T-helper 2 cell (primary cell): ENCODE results near the gene ZNF341.
"Not testable (repeated sequence)": the region's sequence is repeated elsewhere in the genome, so short reads cannot be mapped to it uniquely, and the experiment has no call there.

ENCODE experiments used
- DNase-seq, 5 experiments: peaks; one replicate each; pipeline versions ENCODE4 v3.0.0 to v3.0.0-alpha.2; 2012 to 2022

Gene ZNF341

DNA sequence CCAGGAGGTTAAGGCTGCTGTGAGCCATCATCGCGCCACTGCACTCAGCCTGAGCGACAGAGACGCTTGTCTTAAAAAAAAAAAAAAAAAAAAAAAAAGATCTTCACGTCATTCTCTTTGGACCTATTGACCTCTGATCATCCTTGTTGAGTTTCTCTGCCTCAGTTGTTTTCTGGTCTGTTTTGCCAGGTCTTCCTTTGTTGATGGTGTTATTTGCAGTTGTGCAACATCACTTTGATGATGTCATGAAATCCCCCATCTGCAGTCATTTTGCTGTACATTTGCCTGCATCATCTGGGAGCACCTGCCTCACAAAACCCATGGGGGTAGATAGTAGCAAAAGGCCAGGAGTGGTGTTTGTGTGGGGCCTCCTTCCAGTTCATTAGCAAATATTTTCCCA lies 40.1 kb downstream of the ZNF341 start:
- no peak for DNase-seq

DNA sequence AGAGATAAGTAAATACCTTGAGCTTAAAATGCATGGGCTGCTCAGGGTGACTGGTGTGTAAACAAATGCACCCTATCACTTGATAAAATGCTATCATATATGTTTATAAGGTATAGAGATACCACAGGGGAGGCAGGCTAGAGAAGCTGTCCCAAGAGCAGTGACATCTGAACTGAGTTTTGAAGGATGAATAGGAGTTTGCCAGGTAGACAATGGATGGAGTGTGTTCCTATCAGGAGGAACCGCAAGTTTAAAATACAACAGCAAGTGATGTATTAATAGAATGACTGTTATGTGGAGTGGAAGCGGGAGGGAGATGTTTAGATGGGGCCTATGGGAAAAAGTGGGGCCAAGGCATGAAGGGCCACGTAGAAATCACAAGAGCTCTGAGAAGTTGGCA lies 40.6 kb downstream of the ZNF341 start:
- DNase-seq: no peak

DNA sequence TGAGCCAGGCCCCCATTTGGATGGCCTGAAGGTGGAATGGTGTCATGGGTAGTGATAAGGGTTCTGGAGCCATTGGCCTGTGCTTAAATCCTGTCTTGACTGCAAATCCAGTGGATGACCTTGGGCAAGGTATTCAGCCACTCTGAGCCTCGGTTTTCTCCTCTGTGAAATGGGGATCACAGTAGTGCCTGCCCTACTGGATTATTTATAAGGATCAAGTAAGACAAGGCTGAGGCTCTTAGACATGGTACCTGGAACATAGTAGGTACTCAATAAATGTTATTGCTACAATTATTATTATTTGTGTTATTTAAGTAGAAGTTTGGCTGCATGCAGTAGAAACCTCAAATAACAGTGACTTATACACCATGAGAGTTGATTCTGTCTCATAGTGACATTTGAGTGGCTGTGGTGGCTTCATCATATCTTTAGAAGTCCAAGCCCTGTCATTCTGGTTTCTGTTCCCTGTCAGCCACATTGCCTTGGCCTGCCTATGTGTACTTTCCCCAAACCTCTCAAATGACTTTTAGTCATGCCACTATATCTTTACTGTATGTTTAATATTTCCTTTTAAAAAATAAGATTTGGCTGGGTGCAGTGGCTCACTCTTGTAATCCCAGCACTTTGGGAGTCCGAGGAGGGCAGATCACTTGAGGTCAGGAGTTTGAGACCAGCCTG lies 41.8 kb downstream of the ZNF341 start:
- peak in 1 of 5 experiments; percentile 41 for DNase-seq

DNA sequence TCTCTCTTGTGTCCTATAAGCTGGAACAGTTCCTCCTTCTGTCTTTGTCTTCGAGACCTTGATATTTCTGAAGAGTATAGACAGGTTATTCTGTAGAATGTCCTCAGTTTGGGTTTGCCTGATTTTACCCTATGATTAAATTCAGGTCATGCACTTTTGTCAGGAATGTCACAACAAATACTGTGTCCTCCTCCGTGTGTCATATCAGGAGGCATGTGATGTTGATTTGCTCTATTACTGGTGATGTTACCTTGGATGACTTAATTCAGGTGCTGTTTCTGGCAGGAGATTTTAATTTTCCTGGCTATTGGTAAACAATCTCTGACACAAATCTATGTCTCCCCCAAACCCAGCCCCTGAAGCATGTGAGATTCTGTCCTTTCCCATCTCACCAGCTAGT lies 46.0 kb downstream of the ZNF341 start:
- DNase-seq: no peak

DNA sequence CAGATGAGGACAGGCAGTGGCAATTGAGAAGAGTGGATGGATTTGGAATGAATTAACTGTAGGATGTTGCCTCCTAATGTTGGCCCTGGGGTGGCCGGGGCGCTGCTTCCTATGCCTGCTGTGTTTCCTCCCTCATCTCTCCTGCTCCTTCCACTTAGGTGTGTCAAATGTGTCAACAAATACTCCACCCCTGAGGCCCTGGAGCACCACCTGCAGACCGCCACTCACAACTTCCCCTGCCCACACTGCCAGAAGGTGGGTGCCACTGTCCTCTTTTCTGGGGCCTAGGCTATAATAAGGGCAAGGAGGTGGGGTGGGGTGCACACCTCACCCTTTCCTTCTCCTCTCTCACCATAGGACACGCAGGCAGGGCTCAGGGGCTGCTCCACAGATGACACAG lies 49.3 kb downstream of the ZNF341 start:
- DNase-seq: no peak

DNA sequence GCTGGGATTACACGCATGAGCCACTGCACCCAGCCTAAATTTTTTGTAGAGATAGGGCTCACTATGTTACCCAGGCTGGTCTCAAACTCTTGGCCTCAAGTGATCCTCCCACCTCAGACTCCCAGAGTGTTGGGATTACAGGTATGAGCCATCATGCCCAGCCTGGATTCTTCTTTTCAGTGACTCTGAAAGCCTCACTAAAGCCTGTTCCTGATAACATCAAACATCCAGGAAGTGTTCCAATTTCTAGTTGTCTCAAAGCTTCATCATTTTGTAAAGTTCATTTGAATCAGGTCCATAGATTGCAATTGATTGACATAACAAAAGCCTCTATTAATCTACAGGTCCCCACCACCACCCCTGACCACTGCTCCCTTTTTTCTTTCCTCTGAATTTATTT lies 50.1 kb downstream of the ZNF341 start:
- no peak for DNase-seq

DNA sequence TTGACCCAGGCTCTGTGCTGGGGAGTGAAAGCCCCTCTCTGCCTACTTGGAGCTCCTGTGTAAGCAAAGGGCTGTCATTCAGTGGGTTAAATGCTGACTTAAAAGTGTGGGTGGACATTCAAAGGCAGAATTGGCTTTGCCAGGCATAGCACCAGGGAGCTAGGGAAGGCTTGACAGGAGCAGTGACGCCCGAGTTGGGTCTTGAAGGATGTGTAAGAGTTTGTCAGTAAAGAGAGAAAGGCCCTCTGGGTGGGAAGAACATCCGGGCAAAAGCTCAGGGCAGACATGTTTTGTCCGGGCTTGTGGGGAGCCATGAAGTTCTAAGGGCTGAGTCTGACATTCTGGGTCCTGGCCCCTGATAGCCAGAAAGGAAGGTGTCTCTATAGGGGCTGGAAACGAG lies 51.5 kb downstream of the ZNF341 start:
- no peak for DNase-seq

DNA sequence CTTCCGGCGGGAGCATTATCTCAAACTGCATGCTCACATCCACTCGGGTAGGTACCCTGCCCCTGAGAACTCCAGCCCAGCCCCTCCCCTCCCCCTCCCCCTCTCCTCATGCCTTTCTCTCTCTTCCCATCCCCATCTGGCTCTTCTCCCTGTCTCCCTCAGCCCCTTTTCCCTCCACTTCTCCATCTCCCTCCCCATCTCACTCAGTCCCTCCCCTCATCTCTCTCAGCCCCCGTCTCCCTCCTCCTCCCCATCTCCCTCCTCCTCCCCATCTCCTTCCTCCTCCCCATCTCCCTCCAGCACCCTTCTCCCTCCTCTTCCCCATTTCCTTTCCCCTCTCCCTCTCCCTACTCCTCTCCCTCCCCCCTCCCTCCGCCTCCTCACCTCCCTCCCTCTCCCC lies 52.0 kb downstream of the ZNF341 start:
- no peak for DNase-seq

DNA sequence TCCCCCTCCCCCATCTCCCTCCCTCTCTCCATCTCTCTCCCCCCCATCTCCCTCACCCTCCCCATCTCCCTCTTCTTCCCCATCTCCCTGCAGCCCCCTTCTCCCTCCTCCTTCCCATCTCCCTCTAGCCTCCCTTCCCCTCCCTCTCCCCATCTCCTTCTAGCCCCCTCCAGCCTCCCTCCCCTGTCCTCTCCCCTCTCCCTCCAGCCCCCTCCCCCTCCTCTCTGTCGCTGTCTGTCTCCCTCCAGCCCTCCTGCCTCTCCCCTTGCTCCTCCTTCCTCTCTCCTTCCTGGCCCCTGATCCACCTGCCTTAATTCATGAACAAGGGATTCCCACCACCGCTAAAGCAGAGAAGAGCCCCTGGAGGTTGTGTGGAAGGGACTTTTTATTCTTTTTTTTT lies 52.4 kb downstream of the ZNF341 start:
- no peak for DNase-seq

DNA sequence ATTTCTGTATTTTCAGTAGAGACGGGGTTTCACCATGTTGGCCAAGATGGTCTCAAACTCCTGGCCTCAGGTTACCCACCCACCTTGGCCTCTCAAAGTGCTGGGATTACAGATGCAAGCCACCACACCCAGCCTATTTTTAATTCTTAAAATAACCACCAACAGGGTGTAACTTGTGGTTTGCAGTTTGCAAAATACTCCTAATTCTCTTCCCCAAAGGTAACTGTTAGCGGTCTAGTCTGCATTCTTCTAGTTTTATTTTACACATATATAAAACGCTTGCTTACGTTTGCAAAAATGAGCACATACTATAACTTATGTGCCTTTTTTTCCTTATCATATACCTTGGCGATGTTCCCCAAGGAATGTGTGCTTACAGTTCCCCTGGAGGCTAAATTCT lies 53.7 kb downstream of the ZNF341 start:
- no peak for DNase-seq

DNA sequence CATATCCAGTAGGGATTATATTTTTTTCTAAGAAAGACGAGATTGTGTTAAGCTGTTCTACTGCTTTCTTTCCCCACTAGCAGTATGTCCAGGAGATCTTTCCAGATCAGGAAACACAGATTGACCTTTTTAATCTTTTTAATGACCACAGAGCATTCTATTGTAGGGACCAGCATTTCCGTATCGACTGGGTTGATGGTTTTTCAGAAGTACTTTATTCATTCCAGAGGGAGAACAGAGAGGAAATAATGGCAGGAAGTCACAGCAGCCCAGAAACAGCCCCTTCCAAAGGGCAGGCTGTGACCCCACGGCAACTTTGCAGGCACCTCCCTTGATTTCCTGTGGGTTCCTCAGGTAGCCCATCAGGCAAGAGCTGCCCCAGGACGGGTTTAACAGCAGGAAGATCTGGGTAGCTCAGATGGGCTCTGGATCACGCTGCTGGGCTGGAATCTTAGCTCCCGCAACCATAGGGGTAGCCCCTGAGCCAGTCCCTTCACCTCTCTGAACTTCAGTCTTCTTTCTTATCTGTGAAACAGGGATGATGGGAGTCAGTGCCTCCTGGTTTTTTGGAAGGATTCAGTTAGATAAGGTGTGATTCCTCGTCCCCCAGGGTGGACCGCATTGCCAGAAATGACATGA lies 55.6 kb downstream of the ZNF341 start:
- DNase-seq: no peak

DNA sequence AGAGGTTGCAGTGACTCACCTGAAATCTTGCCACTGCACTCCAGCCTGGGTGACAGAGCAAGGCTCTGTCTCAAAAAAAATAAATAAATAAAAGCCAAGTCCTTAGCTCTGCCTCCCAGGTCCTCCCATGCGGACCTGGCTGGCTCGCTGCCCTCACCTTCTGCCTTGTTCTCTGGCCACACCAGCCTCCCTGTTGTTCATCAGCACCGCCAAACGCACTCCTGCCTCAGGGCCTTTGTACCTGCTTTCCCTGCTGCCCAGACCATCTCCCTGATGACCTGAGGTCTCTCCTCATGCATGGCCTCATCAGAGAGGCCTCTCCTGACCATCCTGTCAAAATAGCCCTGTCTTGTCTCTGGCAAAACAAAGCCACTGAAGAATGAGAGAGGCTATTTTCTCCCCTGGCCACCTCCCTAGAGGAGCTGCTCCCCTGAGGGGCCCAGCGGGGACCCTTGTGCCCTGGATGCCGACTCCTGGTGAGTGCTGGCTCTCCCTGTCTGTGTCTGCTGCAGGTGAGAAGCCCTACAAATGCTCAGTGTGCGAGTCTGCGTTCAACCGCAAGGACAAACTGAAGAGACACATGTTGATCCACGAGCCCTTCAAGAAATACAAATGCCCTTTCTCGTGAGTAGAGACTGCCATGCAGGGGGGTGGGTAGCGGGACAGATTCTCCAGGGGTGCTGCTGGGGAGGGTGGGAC lies 56.7 kb downstream of the ZNF341 start:
- no peak for DNase-seq

DNA sequence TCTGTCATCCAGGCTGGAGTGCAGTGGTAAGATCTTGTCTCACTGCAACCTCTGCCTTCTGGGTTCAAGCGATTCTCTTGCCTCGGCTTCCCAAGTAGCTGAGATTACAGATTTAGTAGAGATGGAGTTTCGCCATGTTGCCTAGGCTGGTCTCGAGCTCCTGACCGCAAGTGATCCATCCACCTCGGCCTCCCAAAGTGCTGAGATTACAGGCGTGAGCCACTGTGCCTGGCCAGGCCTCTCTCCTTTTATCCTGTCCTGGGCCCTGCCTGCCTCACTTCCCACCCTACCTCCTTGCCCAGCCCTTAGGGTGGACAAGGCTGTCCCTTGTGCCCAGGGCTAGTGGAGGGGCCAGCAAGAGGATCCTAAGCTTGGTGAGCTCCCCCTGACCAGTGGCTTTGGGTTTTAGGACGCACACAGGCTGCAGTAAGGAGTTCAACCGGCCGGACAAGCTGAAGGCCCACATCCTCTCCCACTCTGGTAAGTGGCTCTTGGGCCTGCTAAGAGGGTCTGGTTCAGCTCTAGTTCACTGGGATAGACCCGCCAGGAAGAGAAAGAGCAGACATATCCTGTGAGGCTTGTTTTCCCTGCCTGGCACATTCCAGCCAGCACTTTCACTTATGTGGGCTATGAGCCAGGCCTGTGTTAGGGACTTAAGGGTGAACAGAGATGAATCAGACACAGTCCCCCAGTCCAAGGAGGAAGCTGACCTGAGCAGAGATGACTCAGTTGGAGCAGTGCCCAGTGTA lies 57.5 kb downstream of the ZNF341 start:
- DNase-seq: no peak

DNA sequence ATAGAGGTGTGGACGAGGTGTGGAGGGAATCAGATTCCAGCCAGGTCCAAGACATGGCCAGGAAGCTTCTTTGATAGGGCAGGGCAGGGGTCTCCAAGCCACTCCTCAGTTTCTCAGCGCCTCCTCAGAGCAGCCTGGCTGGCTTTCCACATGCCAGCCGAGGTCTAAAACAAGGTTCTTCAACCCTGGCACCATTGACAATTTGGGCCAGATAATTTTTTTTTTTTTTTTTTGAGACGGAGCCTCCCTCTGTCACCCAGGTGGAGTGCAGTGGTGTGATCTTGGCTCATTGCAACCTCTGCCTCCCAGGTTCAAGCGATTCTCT lies 58.0 kb downstream of the ZNF341 start:
- no peak for DNase-seq

DNA sequence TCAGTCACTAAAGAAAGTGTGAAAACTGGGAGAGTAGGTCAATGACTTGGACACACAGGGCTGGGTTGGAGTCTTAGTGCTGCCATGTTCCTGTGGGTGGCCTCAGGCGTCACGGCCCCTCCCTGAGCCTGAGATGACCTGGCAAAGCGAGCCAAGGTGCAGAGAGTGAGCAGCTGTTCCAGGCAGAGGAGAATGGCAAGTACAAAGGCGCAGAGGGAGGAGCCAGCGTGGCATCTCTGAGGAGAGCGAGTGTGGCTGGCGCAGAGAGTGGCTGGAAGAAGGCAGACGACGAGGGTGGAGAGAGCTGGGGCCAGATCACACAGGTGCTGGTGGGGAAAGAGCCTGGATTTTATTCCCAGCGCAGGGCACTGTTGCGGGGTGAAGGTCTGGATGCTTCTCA lies 58.8 kb downstream of the ZNF341 start:
- DNase-seq: no peak

DNA sequence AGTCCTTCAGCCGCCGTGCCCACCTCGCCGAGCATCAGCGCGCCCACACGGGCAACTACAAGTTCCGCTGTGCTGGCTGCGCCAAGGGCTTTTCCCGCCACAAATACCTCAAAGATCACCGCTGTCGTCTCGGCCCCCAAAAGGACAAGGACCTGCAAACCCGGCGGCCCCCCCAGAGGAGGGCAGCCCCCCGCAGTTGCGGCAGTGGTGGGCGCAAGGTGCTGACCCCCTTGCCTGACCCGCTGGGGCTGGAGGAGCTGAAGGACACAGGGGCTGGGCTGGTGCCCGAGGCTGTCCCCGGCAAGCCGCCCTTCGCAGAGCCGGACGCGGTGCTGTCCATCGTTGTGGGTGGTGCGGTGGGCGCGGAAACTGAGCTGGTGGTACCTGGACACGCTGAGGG lies 59.2 kb downstream of the ZNF341 start:
- no peak for DNase-seq

DNA sequence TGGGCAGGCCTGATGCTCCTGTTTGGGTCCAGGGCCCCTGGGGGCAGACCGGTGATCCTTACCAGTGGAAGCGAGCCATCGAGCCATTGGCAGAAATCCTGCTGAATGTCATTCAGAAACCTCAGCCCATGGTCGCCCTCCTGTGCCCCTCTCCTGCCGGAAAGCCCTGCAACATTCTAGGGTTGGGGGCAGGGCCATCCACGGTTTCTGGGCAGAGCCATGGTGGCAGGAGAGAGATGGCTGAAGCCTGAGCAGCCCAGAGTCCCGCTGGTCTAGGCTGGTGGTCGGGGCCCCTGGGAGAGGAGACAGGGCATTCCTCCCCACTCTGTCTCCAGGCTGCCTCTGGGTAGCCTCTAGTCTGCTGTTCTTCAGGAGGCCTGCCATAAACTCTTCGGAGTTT lies 59.7 kb downstream of the ZNF341 start:
- no peak for DNase-seq

DNA sequence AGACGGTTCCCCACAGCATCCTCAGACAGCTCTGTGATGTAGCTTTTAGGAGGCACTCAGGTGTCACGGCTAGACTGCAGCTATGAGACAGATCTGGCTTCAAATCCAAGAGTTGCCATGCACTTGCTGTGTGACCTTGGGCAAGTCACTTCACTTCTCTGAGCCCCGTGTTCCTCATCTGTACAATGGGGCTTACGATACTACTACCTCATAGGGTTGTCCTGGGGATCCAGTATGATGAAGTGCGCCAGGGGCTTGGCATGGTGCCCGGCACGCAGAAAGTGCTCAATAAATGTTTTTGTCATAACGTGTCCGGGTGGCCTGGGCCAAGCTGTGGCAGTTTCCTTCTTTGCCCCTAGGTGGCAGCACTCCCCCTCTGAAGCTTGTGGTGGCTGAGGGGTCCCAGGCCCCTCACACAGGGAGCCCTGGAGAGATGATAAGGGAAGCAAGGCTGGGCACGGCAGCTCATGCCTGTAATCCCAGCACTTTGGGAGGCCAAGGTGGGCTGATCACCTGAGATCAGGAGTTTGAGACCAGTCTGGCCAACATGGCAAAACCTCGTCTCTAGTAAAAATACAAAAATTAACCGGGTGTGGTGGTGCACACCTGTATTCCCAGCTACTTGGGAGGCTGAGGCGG lies 60.3 kb downstream of the ZNF341 start:
- DNase-seq: peak in 4 of 5 experiments; percentile 12 to 43 (median 22)

DNA sequence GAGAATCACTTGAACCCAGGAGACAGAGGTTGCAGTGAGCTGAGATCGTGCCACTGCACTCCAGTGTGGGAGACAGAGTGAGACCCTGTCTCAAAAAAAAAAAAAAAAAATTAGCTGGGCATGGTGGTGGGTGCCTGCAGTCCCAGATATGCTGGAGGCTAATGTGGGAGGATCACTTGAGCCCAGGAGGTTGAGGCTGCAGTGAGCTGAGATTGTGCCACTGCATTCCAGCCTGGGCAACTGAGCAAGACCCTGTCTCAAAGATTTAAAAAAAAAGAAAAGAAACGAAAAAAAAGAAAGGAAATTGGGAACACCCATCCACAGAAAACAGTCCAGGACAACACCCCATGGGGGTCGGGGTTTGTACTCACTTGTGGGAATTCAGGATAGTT lies 60.8 kb downstream of the ZNF341 start:
- not testable (repeated sequence) for DNase-seq

DNA sequence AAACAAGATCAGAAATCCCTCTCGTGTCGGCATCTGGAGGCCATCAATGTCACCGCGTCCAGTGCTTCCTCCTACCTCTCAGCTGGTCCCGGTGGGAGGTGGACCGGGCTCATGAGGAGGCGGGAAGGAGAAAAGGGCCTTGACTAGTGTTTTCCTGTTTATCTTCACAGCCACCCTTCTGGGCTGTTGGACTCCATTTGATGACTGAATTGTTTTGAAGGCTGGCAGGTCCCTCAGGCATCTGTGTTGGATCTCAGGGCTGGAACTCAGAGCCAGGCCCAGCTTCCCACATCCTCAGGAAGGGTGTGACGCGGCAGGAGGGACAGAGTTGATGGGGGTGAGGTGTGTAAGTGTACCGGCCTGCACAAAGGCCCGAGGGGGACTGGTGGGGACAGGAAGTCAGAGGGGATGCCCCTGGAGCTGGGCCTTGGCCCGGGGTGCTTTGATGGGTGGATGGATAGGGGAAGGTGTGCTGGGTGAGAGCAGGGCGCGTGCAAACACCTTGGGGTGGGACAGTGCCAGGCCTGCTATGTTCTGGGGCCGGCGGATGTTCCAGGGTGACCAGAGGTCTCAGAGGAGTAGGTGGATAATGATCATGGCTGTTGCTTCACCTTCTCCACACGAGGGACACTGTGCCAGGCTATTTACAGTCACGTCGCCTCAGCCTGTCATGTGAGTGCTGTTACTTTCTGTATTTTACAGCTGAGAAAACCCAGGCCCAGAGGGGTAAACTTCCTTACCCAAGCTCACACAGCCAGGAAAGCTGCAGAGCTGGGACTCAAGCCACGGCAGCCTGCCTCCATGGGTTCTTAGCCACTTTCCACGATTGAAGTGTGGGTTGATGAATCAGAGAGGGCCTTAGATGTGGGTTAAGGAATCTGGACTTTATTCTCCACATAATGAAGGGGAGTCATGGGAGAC lies 61.5 kb downstream of the ZNF341 start:
- no peak for DNase-seq

DNA sequence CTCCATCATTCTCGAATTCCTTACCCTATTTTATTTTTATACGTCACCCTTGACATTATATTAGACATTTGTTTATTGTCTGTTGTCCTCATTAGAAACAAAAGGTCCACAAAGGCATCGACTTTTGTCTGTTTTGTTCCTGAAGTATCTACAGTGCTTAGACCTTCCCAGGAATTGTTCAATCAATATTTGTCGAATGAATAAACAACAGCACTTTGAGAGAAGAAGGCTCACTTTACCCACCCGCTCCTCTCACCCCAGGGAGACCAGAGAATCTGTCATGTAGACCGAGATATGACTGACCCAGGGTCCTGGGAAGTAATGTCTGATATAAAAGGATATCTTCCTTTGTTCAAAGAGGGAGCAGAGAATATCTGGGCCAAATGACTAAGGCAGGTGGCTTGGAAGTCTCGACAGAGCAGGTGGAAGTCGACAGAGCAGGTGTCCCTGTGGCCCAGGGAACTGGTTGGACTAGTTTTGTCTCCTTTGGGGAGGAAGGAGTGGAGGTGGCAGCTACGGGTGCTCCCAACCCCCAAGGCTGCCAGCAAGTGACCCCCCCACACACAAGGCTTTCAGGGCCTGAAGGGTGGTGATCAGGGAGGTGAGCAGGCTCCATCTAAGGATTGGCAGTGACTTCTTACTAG lies 64.6 kb downstream of the ZNF341 start:
- DNase-seq: no peak
